ENCODE measurements around the gene UQCR11. TPM values are rescaled to one million over a fixed set of nuclear protein-coding genes. Genes with fewer than 3 reads are reported as not detected.

UQCR11 gene
- total and polyA plus RNA-seq, 2 of the 4 experiments (the other 2 are of a cell fraction), result 29.2 to 177 TPM

DNA sequence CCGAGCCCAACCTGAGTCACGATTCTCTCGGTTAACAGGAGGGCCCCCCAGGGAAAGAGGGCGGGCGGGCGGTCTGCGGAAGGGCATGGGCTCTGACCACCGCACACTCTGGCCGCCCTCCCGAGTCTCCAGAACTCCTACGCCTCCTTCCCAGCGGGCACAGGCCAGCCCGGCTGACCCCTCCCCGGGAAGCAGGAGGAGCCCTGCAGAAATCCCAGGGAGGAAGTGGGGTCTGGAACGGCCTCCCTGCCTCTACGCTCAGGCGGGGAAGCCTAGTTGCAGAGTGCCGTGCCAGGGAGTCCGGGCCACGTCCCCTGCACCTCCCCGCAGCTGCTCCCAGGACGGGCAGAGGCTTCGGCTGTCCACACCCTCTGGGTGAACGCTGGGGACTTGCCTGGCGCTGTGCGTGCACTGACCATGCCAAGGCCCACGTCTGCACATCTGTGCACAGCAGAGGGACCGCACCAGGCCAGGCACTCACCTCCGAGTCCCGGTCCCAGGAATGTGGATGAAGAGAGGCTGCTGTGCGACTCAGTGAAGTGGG is 26.4 kb upstream of the UQCR11 start:
- no TSS peak for BruUV-seq (replicated peaks)
- Histone ChIP-seq H2BK120ac (ENCODE audit: low read depth, low read length) (no peak overlapping the region), H2BK5ac (ENCODE audit: low read depth, low read length, poor library complexity, severe bottlenecking) (no peak overlapping the region), H3K4me1 (ENCODE audit: control insufficient read depth, insufficient read depth, low read length) (no peaks in the 10 kb centered on the region), H2AK9ac (replicated peaks; ENCODE audit: low read depth, low read length, poor library complexity) (no peak overlapping the region), H3K14ac (replicated peaks; ENCODE audit: low read depth, low read length) (no peak overlapping the region), H3K4me2 (ENCODE audit: low read depth, low read length) (no peak overlapping the region), H3K27ac (ENCODE audit: insufficient read depth, low read length) (no peak overlapping the region), H2AFZ (replicated peaks; ENCODE audit: low read length, poor library complexity) (no peak overlapping the region), H3K56ac (ENCODE audit: extremely low read depth, insufficient read depth, low read length) (no peak overlapping the region), H2BK15ac (ENCODE audit: low read depth, low read length) (no peak overlapping the region), H3K9ac (ENCODE audit: low read depth, low read length) (no peak overlapping the region), H3K9me1 (ENCODE audit: insufficient read depth, low read length) (no peaks in the 10 kb centered on the region), H3K23ac (ENCODE audit: low read depth, low read length) (no peak overlapping the region), H4K91ac (ENCODE audit: insufficient read depth, low read depth, low read length) (no peak overlapping the region), H4K20me1 (ENCODE audit: insufficient read depth, low read length) (peaks cover 36% of the 10 kb centered on the region), H3K27me3 (ENCODE audit: control insufficient read depth, insufficient read depth, low read length) (no peaks in the 10 kb centered on the region), H3K9me3 (ENCODE audit: control insufficient read depth, insufficient read depth, low read length) (peaks cover 2% of the 10 kb centered on the region; the same call in 1 of the 2 replicates), H4K8ac (ENCODE audit: low read depth in 2 of 2, low read length in 2 of 2) (no peak overlapping the region), H2AK5ac (ENCODE audit: low read depth, low read length) (no peak overlapping the region), H3K4me3 (ENCODE audit: insufficient read depth, low read depth, low read length) (no peak overlapping the region), H2BK20ac (ENCODE audit: low read depth, low read length) (no peak overlapping the region), H4K5ac (ENCODE audit: low read depth, low read length) (no peak overlapping the region), H3K18ac (ENCODE audit: low read depth, low read length) (no peak overlapping the region), H3K79me1 (ENCODE audit: low read depth in 1 of 2, low read length in 2 of 2) (peaks cover 0 to 45% of the 10 kb centered on the region in 2 experiments; a peak in 3 of 4 replicates), H3K4ac (ENCODE audit: low read depth, low read length) (no peak overlapping the region), H3K36me3 (ENCODE audit: control insufficient read depth, insufficient read depth, low read length) (peaks cover 45% of the 10 kb centered on the region)
- dilution Hi-C loops (cut with HindIII; ENCODE audit: low sequenced_read_pairs, unreplicated experiment), result no loop called here
- TF ChIP-seq NFE2L2 (IDR thresholded peaks at IDR 0.05; ENCODE audit: low read depth, low read length) (no peak), RCOR1 (IDR thresholded peaks at IDR 0.05; ENCODE audit: insufficient replicate concordance, low read length) (no peak), SMC3 (IDR thresholded peaks at IDR 0.05; ENCODE audit: low read depth, low read length) (no peak), MAZ (IDR thresholded peaks at IDR 0.05; ENCODE audit: borderline replicate concordance, low read depth, low read length) (no peak), BHLHE40 (IDR thresholded peaks at IDR 0.05; ENCODE audit: low read depth, low read length) (no peak), FOS (IDR thresholded peaks at IDR 0.05; ENCODE audit: low read depth, low read length) (no peak), CEBPB (IDR thresholded peaks at IDR 0.05; ENCODE audit: low read depth, low read length) (no peak), CHD1 (IDR thresholded peaks at IDR 0.05; ENCODE audit: low read depth, low read length) (no peak)
- TF ChIP-seq, protein P1, sequence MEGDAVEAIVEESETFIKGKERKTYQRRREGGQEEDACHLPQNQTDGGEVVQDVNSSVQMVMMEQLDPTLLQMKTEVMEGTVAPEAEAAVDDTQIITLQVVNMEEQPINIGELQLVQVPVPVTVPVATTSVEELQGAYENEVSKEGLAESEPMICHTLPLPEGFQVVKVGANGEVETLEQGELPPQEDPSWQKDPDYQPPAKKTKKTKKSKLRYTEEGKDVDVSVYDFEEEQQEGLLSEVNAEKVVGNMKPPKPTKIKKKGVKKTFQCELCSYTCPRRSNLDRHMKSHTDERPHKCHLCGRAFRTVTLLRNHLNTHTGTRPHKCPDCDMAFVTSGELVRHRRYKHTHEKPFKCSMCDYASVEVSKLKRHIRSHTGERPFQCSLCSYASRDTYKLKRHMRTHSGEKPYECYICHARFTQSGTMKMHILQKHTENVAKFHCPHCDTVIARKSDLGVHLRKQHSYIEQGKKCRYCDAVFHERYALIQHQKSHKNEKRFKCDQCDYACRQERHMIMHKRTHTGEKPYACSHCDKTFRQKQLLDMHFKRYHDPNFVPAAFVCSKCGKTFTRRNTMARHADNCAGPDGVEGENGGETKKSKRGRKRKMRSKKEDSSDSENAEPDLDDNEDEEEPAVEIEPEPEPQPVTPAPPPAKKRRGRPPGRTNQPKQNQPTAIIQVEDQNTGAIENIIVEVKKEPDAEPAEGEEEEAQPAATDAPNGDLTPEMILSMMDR (conservative IDR thresholded peaks at IDR 0.05; ENCODE audit: low read depth, low read length), result no peak
- TF ChIP-seq, protein P2, sequence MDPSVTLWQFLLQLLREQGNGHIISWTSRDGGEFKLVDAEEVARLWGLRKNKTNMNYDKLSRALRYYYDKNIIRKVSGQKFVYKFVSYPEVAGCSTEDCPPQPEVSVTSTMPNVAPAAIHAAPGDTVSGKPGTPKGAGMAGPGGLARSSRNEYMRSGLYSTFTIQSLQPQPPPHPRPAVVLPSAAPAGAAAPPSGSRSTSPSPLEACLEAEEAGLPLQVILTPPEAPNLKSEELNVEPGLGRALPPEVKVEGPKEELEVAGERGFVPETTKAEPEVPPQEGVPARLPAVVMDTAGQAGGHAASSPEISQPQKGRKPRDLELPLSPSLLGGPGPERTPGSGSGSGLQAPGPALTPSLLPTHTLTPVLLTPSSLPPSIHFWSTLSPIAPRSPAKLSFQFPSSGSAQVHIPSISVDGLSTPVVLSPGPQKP (IDR thresholded peaks at IDR 0.05; ENCODE audit: borderline replicate concordance, low read depth, low read length), result no peak
- WGBS, 2 experiments (ENCODE audit: extremely low coverage in 2 of 2, insufficient read length in 1 of 2), result 95% methylated on average over 22 of the region's 31 CpGs; no CpG with 5 or more reads in 1 of the 2 experiments
- intact Hi-C loops (cut with micrococcal nuclease), result no loop called here
- ChIA-PET POLR2A (ENCODE audit: unreplicated experiment) (no interaction called here), CTCF (no interaction called here)
- DNase-seq (no peak), ATAC-seq (ENCODE audit: low read depth) (no peak)
- in situ Hi-C loops (cut with MboI; ENCODE audit: low sequenced_read_pairs), result no loop called here

All from IMR-90 (cell line).